Activated T-cell treated with anti-CD3 and anti-CD28 coated beads for 24 hours (primary cell): ENCODE results near the gene ASPHD1.
"Not testable (repeated sequence)": the region's sequence is repeated elsewhere in the genome, so short reads cannot be mapped to it uniquely, and the experiment has no call there.

Experiments
- DNase-seq: peaks from one replicate; pipeline ENCODE4 v3.0.0-alpha.2; 2020; ENCODE audit warnings: low read depth

ASPHD1 gene

DNA sequence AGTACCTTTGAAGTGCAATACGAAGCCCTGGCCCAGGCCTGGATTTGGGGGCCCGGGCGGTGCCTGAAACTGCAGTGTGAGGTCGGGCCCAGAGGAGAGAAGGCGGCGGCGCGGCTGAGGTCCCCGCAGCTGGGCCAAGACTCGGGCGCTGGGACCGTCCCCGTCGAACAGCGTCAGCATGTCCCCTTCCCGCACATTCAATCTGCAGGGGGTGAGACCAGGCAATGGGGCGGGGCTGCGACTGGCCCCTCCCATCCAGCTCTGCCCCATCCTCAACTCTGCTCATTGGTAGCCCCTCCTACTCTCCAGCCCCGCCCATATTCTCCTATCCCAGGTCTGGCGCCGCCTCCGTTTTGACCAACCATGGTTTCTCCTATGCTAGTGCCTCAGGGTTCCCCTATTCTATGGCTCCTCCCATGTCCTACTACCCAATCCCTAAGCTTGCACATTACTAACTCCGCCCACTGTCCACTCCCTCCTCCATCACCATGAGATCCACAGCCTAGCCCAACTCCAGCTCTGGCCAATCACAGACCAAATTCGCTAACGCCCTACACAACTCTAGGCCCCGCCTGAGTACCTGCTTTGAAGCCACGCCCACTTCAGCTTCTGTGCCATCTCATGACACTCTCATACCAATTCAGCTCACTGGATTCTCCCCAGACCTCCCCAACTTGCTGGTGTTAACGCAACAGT, 22.9 kb upstream of the ASPHD1 start:
- peak; percentile 40 for DNase-seq

DNA sequence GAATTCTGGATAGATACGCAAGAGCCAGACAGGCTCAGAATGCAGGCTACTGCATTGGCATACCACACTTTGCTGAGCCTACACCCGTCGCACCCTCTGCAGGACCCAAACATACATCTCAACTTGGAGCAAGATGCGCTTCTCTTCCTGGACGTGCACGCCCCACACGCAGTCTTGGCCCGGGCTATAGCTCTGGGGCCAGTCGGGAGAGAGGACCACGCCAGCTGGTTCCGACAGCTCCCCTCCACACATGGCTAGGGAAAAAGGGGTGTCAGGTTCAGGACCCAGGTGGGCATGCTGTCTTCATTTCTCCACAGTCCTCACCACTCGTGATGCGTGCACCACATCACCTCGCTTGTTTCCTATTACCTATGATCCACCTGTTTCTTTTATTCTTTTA, 22.1 kb upstream of the ASPHD1 start:
- no peak for DNase-seq

DNA sequence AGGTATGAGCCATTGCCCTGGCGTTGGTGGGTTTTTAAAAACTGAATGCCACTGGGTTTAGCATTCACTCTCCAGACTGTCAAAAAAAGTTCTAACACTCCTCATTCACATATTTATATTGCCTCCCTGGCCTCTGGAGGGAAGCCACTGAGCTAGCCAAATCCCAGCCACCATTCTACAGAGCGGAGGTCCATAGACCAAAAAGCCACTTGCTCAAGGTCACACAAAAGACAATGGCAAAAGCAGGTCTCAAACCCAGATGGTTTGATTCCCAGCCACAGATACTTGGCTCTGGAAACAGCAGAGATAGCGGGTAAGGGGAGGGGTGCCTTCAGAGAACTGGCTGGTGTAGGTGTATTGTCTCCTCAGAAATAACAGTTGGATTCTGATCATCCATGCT, 19.2 kb upstream of the ASPHD1 start:
- no peak for DNase-seq

DNA sequence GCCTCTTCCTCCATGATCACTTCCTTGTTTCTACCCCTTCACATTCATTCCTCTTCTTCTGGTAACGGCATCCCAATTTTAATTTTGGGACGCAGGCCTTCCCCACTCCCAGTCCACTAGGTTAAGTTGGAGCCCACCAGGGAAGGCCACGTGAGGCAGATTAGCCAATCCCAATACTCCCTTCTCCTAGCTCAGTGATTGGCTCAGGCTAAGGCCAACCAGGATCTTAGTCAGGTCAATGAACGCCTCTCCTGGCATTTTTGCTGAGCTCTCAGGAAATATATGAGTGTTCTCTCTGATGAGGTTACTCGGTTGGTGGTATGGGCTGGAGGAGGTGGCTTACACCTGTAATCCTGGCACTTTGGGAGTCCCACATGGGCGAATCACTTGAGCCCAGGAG, 16.3 kb upstream of the ASPHD1 start:
- no peak for DNase-seq

DNA sequence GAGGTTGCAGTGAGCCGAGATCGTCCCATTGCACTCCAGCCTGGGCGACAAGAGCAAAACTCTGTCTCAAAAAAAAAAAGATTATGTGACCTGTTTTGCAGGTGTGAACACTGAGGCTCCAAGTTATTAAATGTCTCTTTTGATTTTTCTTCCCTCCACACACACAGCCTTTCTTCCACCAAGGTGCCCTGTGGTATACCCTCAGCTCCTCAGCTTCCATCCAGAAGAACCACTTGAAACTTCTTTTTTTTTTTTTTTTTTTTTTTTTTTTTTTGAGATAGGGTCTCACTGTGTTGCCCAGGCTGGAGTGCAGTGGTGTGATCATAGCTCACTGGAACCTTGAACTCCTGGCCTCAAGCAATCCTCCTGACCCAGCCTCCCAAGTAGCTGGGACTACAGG, 10.9 kb upstream of the ASPHD1 start:
- not testable (repeated sequence) for DNase-seq

DNA sequence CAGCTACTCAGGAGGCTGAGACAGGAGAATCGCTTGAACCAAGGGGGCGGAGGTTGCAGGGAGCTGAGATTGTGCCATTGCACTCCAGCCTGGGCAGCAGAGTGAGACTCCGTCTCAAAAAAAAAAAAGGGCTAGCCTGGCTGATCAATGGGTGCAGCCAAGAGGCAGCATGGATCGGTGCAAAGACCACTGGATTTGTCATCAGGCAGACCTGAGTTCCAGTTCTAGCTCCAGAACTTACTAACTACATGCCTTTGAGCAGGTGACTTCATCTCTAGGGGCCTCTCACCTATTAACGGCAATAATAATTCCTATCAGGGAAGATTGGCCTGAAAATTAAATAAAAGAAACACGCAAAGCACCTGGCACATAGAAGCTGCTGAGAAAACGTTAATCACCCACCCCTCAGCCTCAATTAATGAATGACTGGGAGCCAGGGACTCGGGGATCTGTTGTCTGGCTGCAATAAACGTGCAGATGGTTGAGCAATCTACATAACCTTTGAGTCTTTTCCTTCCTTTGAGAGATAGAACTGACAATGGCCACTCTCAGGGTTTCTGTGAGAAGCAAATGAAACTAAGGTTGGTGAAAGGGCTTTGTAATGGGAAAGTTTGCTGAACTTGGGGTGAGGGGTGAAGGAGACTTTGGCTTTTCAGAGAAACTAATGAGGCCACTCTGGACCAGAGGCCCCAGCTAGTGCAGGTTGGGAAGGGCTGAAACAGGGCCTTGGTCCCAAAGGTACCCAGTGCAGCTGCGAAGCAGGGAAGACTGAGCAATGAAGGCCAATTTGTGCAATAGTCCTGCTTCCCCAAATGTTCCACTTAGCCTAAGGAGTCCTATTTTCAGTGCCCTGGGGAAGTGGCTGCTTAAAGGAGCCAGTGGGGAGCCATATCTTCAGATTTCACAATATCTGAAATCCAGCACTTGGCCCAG, 8.5 kb upstream of the ASPHD1 start:
- DNase-seq, result no peak

DNA sequence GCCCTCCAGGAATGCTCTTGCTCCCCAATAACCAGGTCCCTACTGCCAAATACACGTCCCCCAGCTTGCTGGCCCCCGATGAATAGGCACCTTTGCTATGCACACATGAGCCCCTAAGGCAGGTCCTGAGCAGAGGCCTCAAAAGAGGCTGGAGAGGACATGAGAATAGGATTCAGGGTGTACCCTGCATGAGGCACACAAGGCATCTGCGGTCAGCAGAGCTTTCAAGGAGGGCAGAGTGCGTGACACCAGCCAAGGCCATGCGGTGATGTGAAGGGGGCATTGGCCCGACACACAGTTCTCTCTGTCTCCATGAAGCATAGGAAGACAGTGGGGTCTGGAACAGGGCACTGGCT, 7.9 kb upstream of the ASPHD1 start:
- no peak for DNase-seq

DNA sequence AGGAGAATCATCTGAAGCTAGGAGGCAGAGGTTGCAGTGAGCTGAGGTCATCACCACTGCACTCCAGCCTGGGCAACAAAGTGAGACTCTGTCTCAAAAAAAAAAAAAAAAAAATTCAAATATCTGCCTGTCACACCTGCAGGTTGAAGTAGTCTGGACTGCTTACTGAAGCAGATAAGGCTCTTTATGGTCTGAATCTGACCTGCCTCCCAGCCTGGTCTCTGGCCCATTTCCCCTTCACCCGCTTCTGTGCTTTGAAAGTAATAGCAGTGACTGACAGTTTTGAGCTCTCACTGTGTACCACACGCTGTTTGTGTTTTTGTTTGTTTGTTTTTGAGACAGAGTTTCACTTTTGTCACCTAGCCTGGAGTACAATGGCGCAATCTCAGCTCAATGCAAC, 6.7 kb upstream of the ASPHD1 start:
- no peak for DNase-seq

DNA sequence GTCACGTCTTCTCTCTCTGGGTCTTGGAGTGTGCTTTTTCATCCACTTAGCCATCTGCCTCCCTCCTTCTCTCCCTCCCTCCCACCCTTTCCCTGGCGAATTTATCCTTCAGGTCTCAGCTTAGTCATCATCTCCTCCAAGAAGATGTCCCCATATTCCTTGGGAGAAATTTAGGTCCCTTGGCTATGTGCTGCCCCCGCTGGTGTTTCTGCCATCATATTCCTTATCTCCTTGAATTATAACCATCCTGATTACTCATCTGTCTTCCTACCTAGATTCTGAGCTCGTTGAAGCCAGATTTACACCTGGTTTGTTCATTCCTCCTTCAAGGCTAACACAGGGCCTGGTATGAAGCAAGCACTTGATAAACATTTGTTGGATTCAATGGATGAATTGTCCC, 5.9 kb upstream of the ASPHD1 start:
- DNase-seq, result no peak

DNA sequence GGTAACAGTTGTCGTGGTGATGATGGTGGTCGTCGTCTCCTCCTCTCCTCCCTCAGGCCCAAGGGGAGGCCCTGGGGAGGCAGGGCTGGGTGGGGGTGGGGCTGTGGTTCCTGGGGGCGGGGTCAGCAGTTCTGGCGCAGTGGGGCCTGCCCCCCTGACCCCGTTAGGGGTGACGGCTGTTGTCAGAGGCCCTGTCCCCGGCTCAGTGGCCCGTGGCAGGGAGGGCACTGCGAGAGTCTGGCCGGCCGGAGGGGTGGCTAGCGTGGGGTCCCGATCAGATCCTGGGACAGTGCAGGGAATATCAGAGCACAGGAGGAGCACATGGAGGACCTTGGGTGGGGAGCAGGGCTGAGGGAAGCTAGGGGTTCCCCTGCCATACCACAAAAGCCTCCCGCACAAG, 3.4 kb upstream of the ASPHD1 start:
- DNase-seq, result no peak

DNA sequence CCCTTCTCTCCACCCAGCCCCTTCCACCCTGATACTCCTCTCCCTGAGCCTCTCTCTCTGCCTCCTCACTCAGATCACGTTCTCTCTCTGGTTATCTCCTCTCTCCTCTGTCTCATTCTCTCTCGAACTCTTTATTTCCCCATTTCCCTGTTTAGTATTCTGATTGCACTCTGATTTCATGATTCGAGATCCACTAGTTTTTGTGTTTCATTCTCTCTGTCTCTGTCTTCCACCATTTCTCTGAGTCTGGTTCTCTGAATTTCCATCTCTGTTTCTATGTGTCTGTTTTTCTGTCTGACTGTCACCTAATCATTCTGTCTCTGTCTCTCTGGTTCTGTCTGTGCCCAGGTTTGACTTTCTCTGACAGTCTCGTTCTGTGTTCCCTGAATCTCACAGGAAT, 3.0 kb upstream of the ASPHD1 start:
- DNase-seq, result no peak

DNA sequence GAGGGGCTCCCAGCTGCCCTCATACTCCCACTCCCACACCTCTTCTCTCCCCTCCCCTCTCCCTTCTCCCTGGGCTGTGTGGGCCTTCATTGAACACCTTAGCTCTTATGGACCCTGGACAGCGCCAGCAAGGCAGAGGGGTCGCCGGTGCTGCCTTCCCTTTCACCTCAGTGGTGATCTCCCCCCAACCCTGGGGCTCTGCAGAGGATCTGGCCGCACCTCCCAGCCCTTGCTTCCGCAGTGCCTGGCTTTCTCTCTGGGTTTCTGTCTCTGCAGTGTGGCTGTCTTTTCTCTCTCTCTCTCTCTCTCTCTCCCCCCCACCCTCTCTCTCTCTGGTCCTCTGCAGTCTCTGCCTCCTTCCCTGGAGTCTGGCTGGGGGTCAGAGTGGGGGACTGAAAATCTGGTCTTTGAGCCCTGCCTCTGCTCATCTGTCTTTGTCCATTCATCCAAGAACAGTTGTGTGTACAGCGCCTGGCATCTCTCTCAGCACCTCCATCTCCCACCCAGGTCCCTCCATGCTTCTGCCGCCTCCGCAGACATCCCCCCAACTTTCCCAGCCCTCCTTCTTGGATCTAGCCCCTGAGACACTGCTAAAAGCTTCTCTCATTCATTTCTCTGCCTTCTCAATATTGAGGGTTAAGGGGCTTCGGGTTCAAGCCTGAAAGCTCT, 2.0 kb upstream of the ASPHD1 start:
- DNase-seq, result no peak

DNA sequence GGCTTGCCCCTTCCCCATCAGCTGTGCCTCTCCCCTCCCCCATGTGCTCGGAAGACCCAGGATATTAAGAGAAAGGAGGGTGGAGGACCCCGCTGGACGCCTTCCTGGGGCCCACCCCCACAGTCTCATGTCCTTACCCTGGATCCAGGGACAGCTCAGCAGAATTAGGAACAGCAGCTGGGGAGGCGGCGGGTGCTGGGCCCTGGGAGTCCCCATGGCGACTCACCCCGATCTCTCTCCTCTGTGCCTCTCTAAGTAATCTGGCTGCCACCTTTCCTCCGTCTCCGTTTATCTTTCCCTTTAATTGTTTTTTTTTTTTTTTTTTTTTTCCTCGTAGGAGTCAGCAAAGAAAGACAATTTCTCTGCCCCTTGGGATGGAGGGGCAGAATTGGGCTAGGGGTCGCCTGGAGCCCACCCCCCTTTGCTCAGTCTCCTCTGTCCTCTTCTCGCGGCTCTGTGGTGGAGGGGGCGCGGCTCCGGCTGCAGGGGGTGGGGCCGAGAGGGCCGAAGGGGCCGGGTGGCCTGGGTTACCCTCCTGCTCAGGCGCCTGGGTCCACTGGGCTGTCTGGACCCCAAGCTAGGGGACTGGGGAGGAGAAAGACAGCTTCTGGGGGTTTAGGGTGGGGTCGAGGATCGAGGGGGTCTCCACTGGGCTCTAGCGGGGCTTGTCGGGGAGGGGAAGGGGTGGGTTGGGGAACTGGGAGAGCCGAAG, 1.3 kb upstream of the ASPHD1 start:
- no peak for DNase-seq

DNA sequence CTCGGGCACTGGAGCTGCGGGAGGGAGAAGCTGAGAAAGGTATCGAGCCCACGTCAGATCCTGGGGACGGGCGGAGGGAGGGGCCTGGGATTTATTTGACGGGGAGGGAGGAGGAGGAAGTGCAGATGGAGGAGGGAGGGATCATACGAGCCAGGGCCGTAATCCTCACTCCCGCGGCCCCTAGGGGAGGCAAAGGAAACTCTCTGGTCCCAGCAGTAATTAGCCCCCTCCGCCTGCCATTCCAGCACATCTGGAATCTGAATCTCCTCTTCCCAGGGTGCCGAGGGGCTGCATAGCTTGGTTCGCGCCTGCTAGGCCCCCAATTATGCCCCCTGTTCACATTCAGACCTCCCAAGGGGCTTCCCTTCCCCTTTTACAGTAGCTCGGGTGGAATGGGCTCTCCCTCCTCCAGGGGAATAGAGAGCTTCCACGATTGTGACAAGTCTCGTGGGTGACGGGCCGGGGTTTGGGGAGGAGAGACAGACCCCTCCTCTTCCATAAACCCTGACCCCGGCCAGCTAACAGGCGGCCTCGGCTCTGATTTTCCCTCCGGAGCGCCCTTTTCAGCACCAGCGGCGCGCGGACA, 679 bp upstream of the ASPHD1 start, which contains the start of gene SEZ6L2:
Gene SEZ6L2 (minus strand): TSS at position 35 of the 586 bp plus-strand sequence. CDS start 531 bp downstream, outside the sequence.
- DNase-seq, result peak; percentile 64

DNA sequence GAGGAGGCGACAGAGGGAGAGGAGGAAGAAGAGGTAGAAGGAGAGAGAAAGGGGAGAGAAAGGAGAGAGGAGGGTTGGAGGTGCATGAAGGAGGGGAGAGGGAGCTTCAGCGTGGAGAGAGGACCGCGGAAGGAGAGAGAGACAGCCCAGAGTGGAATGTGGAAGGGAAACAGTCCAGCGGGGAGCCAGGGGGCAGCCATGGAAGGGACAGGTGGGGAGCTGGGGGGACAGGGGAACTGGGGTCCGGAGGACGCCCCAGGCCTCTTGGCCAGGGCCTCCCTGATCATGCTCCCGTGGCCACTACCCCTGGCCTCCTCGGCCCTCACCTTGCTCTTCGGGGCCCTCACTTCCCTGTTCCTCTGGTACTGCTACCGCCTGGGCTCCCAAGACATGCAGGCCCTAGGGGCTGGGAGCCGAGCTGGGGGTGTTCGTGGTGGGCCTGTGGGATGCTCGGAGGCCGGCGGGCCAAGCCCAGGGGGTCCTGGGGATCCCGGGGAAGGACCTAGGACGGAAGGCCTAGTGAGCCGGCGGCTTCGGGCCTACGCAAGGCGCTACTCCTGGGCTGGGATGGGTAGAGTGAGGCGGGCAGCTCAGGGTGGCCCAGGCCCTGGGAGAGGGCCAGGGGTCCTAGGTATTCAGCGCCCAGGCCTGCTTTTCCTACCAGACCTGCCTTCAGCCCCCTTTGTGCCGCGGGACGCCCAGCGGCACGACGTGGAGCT, 759 bp downstream of the ASPHD1 start:
- no peak for DNase-seq

DNA sequence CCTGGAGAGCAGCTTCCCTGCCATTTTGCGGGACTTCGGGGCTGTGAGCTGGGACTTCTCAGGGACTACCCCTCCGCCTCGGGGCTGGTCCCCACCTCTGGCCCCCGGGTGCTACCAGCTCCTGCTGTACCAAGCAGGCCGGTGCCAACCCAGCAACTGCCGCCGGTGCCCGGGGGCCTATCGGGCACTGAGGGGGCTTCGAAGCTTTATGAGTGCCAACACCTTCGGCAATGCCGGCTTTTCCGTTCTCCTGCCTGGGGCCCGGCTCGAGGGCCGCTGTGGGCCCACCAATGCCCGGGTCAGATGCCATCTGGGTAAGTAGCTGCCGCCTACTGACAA, 1.3 kb downstream of the ASPHD1 start:
- no peak for DNase-seq

DNA sequence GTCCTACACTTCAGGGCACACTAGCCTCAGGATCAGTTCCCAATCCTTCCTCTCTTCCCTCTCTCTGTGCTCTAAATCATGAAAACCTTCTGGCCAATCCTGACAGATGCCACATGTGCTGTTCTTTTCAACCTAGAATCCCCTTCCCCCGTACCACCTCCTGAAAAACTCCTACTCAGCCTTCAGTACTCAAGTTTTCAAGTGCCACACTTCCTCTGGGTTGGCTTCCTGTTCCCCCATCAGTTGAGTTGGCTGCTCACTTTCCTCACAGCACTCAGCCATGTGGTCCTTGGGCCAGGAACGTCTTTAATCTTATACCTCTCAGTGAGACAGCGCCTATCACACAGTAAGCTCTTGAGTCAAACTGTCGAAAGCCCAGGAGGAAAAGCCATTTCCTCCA, 3.3 kb downstream of the ASPHD1 start:
- no peak for DNase-seq

DNA sequence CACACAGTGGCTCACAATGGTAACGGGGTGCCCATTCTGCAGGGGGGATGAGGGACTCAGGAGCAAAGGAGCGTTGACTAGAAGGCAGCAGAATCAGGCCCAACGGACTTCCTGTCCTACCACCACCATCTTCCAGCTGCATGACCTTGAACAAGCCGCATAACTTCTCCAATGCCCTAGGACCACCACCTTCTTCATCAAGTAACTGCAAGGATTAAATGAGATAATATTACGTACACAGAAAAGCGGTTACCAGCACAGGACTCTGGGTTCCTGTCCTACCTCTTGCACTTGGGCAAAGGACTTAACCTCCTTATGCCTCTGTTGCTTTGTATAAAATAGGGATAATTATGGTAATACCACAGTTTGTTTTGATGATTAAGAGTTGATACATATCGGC, 4.7 kb downstream of the ASPHD1 start:
- no peak for DNase-seq

DNA sequence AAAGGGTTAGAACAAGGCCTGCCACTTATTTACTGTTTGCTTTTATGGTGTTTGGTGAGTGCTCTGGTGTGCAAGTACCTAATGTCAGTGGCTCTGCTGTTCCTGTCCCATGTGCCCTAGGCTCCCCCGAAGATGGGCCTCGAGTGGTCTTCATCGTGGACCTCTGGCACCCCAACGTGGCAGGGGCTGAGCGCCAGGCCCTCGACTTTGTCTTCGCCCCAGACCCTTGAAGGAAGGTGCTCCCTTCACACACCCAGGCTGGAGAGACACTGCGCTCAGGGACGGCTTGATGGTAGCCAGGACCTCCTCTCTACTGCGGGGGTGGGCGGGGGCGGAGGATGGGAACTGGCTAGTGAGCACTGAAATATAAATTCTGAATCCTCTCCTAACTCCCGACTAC, 5.4 kb downstream of the ASPHD1 start:
- DNase-seq, result no peak

DNA sequence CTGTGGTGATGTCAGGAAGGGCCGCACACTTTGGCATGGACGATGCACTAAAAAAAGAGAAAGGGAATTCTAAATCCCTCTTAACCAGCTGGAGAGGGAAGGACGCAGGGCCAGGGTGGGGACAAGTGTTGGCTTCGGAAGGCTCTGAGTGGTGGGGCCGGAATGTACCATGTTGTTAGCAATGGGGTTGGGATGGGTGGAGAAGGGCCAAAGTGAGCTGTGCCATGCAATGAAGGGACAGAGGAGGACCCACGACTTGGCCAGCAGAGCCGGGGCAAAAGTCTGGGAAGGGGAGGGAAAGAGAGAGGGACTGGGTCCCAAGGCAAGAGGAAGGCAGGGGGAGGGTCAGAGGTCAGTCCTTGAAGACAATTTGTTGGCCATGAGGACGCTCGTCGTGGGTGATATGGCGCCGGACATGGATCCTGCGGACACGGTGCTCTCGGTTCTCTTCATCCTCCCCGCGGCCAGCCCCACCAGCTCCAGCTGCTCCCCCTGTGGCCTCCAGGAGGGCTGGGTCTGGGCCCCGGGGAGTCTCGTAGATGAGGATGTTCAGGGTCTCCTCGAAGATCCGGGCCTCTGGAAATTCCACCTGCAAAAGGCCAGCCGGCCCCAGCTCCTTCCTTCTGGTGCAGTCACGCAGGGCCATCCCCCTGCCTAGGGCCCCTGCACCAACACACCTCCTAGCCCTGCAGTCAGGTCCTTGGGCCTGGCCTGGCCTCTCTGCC, 6.4 kb downstream of the ASPHD1 start:
- no peak for DNase-seq

DNA sequence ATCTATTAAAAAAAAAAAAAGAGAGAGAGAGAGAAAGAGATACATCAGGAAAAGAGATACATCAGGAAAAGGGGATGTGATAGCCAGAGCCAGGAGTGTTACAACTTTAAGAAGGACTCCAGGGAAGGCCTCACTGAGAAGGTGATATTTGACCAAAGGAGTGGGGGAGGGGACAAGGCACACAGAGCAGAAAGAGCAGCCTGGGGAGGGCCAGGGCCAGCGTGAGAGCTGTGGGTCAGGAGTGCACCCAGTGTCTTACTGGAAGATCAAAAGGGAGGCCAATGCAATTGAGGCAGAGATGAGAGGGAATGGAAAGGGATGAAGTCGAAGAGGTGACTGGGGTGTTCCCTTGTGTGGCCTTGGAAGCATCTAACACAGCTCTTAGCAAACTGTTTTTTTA, 7.7 kb downstream of the ASPHD1 start:
- no peak for DNase-seq
